CD14-positive monocyte (primary cell): Measurements from ENCODE around the gene RUNDC1. TPM values are rescaled to one million over a fixed set of nuclear protein-coding genes. Genes with fewer than 3 reads are reported as not detected.

Experiments used
- DNase-seq, 3 donors: peaks; one replicate each; pipeline ENCODE4 v3.0.0-alpha.2; 2011 to 2022
- H2AFZ ChIP-seq: 2 replicates; pipeline ENCODE4 v1.6.0; 2012; ENCODE audit warnings: mild to moderate bottlenecking, low read depth, low read length, inconsistent platforms; ENCODE audit not compliant: insufficient read depth, poor library complexity, severe bottlenecking
- H3K27ac ChIP-seq, 2 donors: 1 replicate in 1 of 2; 2 replicates in 1 of 2; pipeline ENCODE4 v1.5.1; 2012 to 2013; ENCODE audit warnings: low read length in 2 of 2, control low read depth in 1 of 2, inconsistent platforms in 1 of 2, low read depth in 1 of 2, mild to moderate bottlenecking in 1 of 2
- H3K27me3 ChIP-seq, 2 donors: one replicate each; pipeline versions ENCODE4 v1.6.0 to v1.6.1; 2011 to 2013; ENCODE audit warnings: low read length in 2 of 2; ENCODE audit not compliant: control insufficient read depth in 2 of 2, insufficient read depth in 2 of 2
- H3K36me3 ChIP-seq, 2 donors: replicated peaks in 1 of 2; 1 replicate in 1 of 2; 2 replicates in 1 of 2; pipeline versions ENCODE4 v1.5.1 to v1.6.1; 2012 to 2013; ENCODE audit warnings: low read length in 2 of 2, control low read depth in 1 of 2, inconsistent platforms in 1 of 2, mild to moderate bottlenecking in 1 of 2; ENCODE audit not compliant: insufficient read depth in 2 of 2, control insufficient read depth in 1 of 2
- H3K4me1 ChIP-seq, 2 donors: 1 replicate in 1 of 2; 2 replicates in 1 of 2; pipeline versions ENCODE4 v1.5.1 to v1.6.1; 2012 to 2013; ENCODE audit warnings: low read length in 2 of 2, control low read depth in 1 of 2, inconsistent platforms in 1 of 2, mild to moderate bottlenecking in 1 of 2, moderate library complexity in 1 of 2; ENCODE audit not compliant: insufficient read depth in 2 of 2, control insufficient read depth in 1 of 2
- H3K4me2 ChIP-seq: replicated peaks from 2 replicates; pipeline ENCODE3; 2012; ENCODE audit warnings: low read length, moderate library complexity, mild to moderate bottlenecking; ENCODE audit not compliant: poor library complexity, severe bottlenecking; ENCODE audit errors: extremely low read depth
- H3K4me3 ChIP-seq, 3 experiments: fragments of 200-600 bp in 1 of 3; sonication (generic) in 1 of 3; replicated peaks in 1 of 3; 1 replicate in 2 of 3; 2 replicates in 1 of 3; pipeline ENCODE4 v1.5.1; 2011 to 2013; ENCODE audit warnings: low read length in 3 of 3, mild to moderate bottlenecking in 3 of 3, control low read depth in 2 of 3, low read depth in 2 of 3, inconsistent platforms in 1 of 3, moderate library complexity in 1 of 3
- H3K79me2 ChIP-seq: 2 replicates; pipeline ENCODE4 v1.6.0; 2012; ENCODE audit warnings: mild to moderate bottlenecking, control low read depth, inconsistent platforms, low read length, moderate library complexity; ENCODE audit not compliant: insufficient read depth
- H3K9ac ChIP-seq: 2 replicates; pipeline ENCODE4 v1.6.0; 2017; ENCODE audit warnings: low read length, mild to moderate bottlenecking; ENCODE audit not compliant: insufficient read depth, poor library complexity, severe bottlenecking
- H3K9me3 ChIP-seq, 2 donors: replicated peaks in 1 of 2; 1 replicate in 1 of 2; 2 replicates in 1 of 2; pipeline versions ENCODE4 v1.5.1 to v1.6.1; 2012 to 2013; ENCODE audit warnings: low read length in 2 of 2, control low read depth in 1 of 2; ENCODE audit not compliant: control insufficient read depth in 1 of 2, insufficient read depth in 1 of 2
- H4K20me1 ChIP-seq: 2 replicates; pipeline ENCODE4 v1.6.0; 2012; ENCODE audit warnings: mild to moderate bottlenecking, low read length, control low read depth, moderate library complexity; ENCODE audit not compliant: insufficient read depth
- H3K27ac Mint-ChIP-seq, 7 donors: one replicate each; pipeline ENCODE4 v1.8.0; 2020; ENCODE audit warnings: mild to moderate bottlenecking in 7 of 7, mixed read lengths in 7 of 7, moderate library complexity in 6 of 7, inconsistent platforms in 2 of 7
- H3K27me3 Mint-ChIP-seq, 3 donors: one replicate each; pipeline ENCODE4 v1.8.0; 2021 to 2022; ENCODE audit warnings: low read depth in 3 of 3, mild to moderate bottlenecking in 3 of 3, mixed read lengths in 3 of 3, moderate library complexity in 3 of 3, inconsistent platforms in 1 of 3
- H3K36me3 Mint-ChIP-seq, 2 donors: one replicate each; pipeline ENCODE4 v1.8.0; 2020; ENCODE audit warnings: mixed read lengths in 2 of 2, inconsistent platforms in 1 of 2, mild to moderate bottlenecking in 1 of 2
- H3K4me1 Mint-ChIP-seq: one replicate; pipeline ENCODE4 v1.8.0; 2020; ENCODE audit warnings: mild to moderate bottlenecking, mixed read lengths
- H3K4me3 Mint-ChIP-seq, 2 donors: one replicate each; pipeline ENCODE4 v1.8.0; 2020; ENCODE audit warnings: mild to moderate bottlenecking in 2 of 2, mixed read lengths in 2 of 2, moderate library complexity in 1 of 2
- H3K9me3 Mint-ChIP-seq, 7 donors: one replicate each; pipeline ENCODE4 v1.8.0; 2020 to 2022; ENCODE audit warnings: mixed read lengths in 7 of 7, mild to moderate bottlenecking in 6 of 7, moderate library complexity in 6 of 7, inconsistent platforms in 2 of 7
- WGBS: methylation state at CpG from one replicate; pipeline ENCODE4 v1.1.5; 2013; ENCODE audit warnings: missing lambda C conversion rate; ENCODE audit not compliant: insufficient coverage; 5-methylcytosine and 5-hydroxymethylcytosine counted together
- intact Hi-C, 2 donors: fragments of 100-400 bp; cut with micrococcal nuclease; formaldehyde crosslinking; loops; one replicate each; pipeline versions ENCODE4 v1.15.0 to v1.15.1; 2023
- polyA plus RNA-seq, 3 donors: library from polyadenylated mRNA; depleted of rRNA in 1 of 3; unstranded in 2 of 3; stranded (reverse) in 1 of 3; fragments of 300-500 nt in 2 of 3; fragments of >200 nt in 1 of 3; fragmentation: Illumina TruSeq in 2 of 3; gene quantifications; 1 replicate in 2 of 3; 2 replicates in 1 of 3; pipeline ENCODE4 v1.2.3, GENCODE V29; 2012 to 2021
- TF ChIP-seq, protein P1 (sequence below): fragments of 200-600 bp; IDR thresholded peaks from one replicate; pipeline ENCODE4 v1.8.0; 2022; ENCODE audit warnings: antibody characterized with exemption, mild to moderate bottlenecking

The RUNDC1 gene
- polyA plus RNA-seq, 3 donors = 7.5 to 10.3 (median 9.9) TPM

DNA sequence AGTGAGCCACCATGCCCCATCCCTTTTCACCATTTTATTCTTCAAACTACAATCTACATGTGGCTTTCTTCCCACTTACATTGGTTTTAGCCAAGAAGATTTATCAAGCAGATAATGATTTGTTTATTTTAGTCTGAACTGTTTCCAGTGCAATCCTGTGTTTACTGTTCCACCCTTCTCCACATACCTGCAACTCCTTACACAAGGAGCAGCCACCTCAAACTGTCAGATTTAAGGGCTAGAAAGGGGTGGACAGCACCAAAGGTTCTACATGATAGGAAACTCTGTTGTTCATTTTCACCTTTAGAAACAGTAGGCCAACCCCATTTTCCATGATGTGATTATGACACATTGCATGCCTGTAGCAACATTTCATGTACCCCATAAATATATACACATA, 1.9 kb downstream of the RUNDC1 start:
- no peak overlapping the region for H3K27ac ChIP-seq
- DNase-seq = no peak
- Mint-ChIP-seq H3K4me1 (peaks cover 54% of the 10 kb centered on the region), H3K27ac (peak overlapping the region in 2 of 7 donors; percentile 30 to 35), H3K27me3 (peaks cover 0 to 4% (median 2%) of the 10 kb centered on the region in 3 donors), H3K36me3 (peaks cover 11 to 28% of the 10 kb centered on the region in 2 donors), H3K4me3 (no peak overlapping the region), H3K9me3 (no peaks in the 10 kb centered on the region)
- TF ChIP-seq, protein P1, sequence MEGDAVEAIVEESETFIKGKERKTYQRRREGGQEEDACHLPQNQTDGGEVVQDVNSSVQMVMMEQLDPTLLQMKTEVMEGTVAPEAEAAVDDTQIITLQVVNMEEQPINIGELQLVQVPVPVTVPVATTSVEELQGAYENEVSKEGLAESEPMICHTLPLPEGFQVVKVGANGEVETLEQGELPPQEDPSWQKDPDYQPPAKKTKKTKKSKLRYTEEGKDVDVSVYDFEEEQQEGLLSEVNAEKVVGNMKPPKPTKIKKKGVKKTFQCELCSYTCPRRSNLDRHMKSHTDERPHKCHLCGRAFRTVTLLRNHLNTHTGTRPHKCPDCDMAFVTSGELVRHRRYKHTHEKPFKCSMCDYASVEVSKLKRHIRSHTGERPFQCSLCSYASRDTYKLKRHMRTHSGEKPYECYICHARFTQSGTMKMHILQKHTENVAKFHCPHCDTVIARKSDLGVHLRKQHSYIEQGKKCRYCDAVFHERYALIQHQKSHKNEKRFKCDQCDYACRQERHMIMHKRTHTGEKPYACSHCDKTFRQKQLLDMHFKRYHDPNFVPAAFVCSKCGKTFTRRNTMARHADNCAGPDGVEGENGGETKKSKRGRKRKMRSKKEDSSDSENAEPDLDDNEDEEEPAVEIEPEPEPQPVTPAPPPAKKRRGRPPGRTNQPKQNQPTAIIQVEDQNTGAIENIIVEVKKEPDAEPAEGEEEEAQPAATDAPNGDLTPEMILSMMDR = no peak
- peak overlapping the region; percentile 100 for H3K4me2 ChIP-seq
- H3K4me1 ChIP-seq = peaks cover 47 to 68% of the 10 kb centered on the region in 2 donors
- no peak overlapping the region for H2AFZ ChIP-seq
- no peak overlapping the region for H3K9ac ChIP-seq
- peak overlapping the region in 1 of 3 experiments; percentile 97 for H3K4me3 ChIP-seq
- H3K79me2 ChIP-seq = peaks cover 63% of the 10 kb centered on the region
- intact Hi-C loops = no loop called here
- H4K20me1 ChIP-seq = peaks cover 12% of the 10 kb centered on the region
- H3K27me3 ChIP-seq = no peaks in the 10 kb centered on the region
- H3K9me3 ChIP-seq = no peaks in the 10 kb centered on the region
- H3K36me3 ChIP-seq = peaks cover 6 to 12% of the 10 kb centered on the region in 2 donors

DNA sequence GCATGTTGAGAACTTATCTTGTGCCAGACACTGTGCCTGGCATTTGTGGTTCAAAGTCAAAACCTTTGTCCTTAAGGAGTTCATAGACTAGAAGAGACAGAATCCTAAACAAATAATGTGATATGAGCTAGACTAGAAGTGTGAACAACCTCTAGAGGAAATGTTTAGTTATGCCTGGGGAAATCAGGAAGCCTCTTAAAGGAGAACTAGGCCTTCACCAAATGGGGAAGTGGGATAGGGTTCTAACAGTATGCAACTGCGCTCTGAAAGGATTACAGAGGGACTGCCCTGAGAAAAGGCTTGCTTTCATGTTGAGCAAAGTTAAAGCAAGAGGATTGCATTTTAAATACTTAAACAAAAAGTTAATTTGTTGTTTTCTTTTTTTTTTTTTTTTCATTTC, 4.9 kb downstream of the RUNDC1 start:
- Histone ChIP-seq H3K27me3 (no peaks in the 10 kb centered on the region), H4K20me1 (peaks cover 12% of the 10 kb centered on the region), H3K9me3 (no peaks in the 10 kb centered on the region), H3K36me3 (peaks cover 35 to 41% of the 10 kb centered on the region in 2 donors), H3K4me3 (peak overlapping the region; percentile 5 to 64 (median 38)), H3K4me2 (peak overlapping the region; percentile 65), H3K4me1 (peaks cover 39 to 59% of the 10 kb centered on the region in 2 donors), H3K27ac (peak overlapping the region; percentile 68 to 78), H3K9ac (peak overlapping the region; percentile 38), H2AFZ (peak overlapping the region; percentile 19), H3K79me2 (peaks cover 59% of the 10 kb centered on the region)
- TF ChIP-seq, protein P1 = no peak
- intact Hi-C loops = no loop called here
- H3K4me1 Mint-ChIP-seq = peaks cover 44% of the 10 kb centered on the region
- no CpG with 5 or more reads among the region's 1 CpG for WGBS
- peak; percentile 74 to 89 (median 86) for DNase-seq
- H3K27ac Mint-ChIP-seq = peak overlapping the region; percentile 82 to 91 (median 88)
- peaks cover 40 to 58% of the 10 kb centered on the region in 2 donors for H3K36me3 Mint-ChIP-seq
- H3K9me3 Mint-ChIP-seq = no peaks in the 10 kb centered on the region
- H3K4me3 Mint-ChIP-seq = peak overlapping the region; percentile 53 to 90
- H3K27me3 Mint-ChIP-seq = peaks cover 0 to 2% (median 2%) of the 10 kb centered on the region in 3 donors
